Right renal pelvis (tissue), 4 donors: ENCODE data around the gene SLC39A2. TPM values are rescaled to one million over a fixed set of nuclear protein-coding genes. Genes with fewer than 3 reads are reported as not detected.
"Not testable (repeated sequence)": the region's sequence is repeated elsewhere in the genome, so short reads cannot be mapped to it uniquely, and the experiment has no call there.

Experiments used
- DNase-seq, 4 donors: peaks; one replicate each; pipeline ENCODE4 v3.0.0-alpha.2; 2013; ENCODE audit warnings: low read depth in 4 of 4, low spot score in 3 of 4, missing footprints in 1 of 4
- polyA plus RNA-seq, 4 donors: library from polyadenylated mRNA; unstranded; fragments of 120-200 nt; gene quantifications; one replicate each; pipeline ENCODE4 v1.2.1, GENCODE V29; 2013; ENCODE audit not compliant: insufficient read length in 4 of 4

Gene SLC39A2
- polyA plus RNA-seq, 4 donors, result 1.2 to 2.4 (median 1.7) TPM

GRCh38 chr14:20996521-20996920, 2.6 kb upstream of the SLC39A2 start:
- DNase-seq, result no peak

DNA sequence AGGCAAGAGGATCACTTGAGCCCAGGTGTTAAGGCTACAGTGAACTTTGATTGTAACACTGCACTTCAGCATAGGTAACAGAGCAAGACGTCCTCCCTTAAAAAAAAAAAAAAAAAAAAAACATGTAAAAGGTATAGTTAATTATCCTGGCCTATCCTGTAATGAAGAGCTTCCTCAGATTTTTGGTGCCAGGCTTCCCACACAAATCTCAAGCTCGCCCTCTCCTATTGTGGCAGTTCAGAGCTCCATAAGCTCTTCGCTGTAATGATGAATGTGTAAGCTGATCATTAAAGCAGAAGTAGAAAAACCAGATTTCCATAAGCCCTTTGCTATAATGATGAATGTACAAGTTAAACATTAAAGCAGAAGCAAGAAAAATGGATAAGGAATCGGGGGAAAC, 2.0 kb upstream of the SLC39A2 start:
- no peak for DNase-seq

DNA sequence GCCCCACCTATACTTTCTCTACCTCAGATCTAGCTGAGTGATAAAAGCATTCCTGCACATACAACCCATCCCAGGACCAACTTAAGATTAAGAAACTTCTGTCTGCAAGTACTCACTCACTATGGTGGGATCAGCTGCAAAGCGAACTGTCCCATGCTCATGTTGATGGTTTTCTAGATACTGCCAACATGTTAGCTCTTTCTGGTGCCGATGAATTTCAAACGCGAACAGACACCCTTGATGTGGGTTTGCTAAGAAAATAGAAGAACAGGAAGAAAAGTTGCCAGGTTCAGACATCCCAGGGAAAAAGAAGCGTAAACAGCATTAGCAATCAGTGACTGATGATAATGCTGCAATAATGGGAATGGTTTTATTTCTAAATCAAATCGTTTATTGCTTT, 1.5 kb upstream of the SLC39A2 start:
- no peak for DNase-seq

GRCh38 chr14:20998139-20998538, 954 bp upstream of the SLC39A2 start:
- DNase-seq, result no peak

GRCh38 chr14:20999591-20999990, 498 bp downstream of the SLC39A2 start:
- DNase-seq, result no peak

DNA sequence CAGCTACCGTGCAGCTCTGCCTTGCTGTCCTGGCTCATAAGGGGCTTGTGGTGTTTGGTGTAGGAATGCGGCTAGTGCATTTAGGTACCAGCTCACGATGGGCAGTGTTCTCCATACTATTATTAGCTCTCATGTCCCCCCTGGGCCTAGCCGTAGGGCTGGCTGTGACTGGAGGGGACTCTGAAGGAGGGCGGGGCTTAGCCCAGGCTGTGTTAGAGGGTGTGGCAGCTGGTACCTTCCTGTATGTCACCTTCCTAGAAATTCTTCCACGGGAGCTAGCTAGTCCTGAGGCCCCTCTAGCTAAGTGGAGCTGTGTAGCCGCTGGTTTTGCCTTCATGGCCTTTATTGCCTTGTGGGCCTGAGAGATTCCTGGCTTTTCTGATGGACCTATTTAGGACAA, 2.1 kb downstream of the SLC39A2 start:
- no peak for DNase-seq

DNA sequence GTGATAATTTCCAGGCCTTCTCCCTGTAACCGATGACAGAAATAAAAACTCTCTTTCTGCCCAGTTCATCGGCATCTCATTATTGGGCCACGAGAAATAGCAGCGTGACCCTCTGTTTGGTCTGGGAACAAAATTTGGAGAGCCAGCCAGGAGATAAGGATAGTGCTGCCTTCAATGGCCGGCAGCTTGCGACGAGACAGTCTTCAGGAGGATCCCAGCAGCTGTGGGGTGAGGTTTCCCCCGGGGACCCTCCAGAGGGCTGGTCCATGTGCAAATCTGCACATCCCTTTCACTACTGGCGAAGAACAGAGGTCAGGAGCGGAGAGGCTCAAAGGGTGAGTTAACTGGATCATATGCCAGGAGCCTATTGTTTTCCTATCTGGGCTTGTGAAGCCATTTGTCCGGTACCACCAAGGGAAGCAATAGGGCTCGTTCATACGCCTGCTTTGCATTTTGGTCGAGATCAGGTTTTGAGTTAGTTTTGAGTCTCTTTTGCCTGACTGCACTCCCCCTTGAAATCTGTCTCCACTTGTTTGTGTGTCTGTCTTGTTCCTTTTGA, 4.8 kb downstream of the SLC39A2 start:
- no peak for DNase-seq

GRCh38 chr14:21009721-21010120, 10.6 kb downstream of the SLC39A2 start:
- DNase-seq, result not testable (repeated sequence)

DNA sequence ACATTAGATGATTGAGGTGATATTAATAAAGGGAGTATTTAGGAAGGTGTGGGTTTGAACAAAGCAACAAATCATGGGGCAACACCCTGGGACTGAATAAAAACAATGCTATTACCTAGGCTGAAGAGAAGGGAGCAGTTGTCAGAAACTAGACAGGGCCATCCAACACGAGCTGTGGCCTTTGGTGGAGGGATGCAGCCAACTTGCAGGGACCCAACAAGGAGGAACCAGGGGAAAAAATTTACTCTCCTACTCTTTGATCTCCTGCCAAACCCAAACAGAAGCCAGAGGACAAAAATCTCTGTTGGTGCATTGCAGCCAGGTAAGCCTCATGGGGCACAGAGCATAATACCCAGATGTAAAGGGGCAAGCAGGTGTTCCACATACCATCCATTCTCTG, 12.0 kb downstream of the SLC39A2 start:
- no peak for DNase-seq

DNA sequence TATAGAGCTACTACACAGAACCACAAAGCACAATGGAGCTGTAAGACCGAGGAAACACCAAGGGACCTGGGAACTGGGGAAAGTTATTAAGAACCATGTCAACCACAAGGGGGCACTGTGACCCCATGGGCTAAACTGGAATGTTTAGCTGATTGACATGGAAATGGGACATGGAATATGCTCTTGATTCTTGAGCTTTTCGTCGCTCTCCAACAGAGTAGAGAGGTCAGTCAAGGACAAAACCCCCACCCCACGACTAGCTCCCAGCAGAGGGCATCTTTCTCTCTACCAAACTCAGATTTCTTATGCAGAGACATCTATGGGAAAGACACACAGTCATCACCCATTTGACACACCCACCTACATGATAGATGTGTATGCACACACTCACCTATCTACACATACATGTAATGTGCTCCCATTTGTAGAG, 15.7 kb downstream of the SLC39A2 start:
- peak; percentile 81 to 90 (median 86) for DNase-seq

GRCh38 chr14:21015312-21015711, 16.2 kb downstream of the SLC39A2 start:
- no peak for DNase-seq

DNA sequence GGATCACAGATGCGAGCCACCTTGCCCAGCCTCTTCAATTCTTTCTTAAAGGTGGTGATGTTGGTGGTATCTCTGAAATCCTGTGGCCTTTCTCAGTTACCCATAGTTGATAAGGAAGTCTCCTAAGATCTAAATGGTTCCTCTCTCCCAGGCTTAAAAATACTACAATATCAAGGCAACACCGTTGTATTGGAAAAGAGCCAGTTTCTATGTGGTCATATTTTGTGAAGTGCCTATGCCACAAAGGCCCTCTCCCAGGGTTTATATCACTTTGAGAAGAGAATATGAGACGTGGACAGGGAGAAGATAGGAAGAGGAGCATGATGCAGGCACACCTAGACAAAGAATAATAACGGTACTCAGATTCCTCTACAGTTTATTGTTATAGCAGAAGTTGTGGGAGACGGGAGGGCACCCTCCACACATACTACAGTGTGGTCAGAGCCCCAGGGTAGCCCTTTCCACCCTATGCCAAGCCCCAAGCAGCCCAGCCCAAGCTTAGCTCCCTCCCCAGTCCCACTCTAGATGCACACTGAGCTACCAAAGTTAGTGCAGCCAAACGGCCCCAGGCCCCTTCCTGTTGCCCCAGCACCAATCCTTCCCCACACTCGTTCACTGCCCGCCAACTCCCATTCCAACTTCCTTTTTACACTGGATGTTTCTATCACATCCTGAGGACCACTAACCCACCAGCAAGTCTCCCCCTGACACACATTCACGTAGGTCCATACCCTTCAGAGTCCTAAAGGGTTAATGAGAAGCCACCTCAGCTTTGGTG, 17.5 kb downstream of the SLC39A2 start:
- no peak for DNase-seq

GRCh38 chr14:21017528-21018245, 18.6 kb downstream of the SLC39A2 start:
- DNase-seq, result no peak

GRCh38 chr14:21018286-21018685, 19.2 kb downstream of the SLC39A2 start:
- DNase-seq, result no peak

- DNase-seq, result no peak
Measured at GRCh38 chr14:21018781-21019180, 19.7 kb downstream of the SLC39A2 start.

- no peak for DNase-seq
Measured at GRCh38 chr14:21019366-21019765, 20.3 kb downstream of the SLC39A2 start.

DNA sequence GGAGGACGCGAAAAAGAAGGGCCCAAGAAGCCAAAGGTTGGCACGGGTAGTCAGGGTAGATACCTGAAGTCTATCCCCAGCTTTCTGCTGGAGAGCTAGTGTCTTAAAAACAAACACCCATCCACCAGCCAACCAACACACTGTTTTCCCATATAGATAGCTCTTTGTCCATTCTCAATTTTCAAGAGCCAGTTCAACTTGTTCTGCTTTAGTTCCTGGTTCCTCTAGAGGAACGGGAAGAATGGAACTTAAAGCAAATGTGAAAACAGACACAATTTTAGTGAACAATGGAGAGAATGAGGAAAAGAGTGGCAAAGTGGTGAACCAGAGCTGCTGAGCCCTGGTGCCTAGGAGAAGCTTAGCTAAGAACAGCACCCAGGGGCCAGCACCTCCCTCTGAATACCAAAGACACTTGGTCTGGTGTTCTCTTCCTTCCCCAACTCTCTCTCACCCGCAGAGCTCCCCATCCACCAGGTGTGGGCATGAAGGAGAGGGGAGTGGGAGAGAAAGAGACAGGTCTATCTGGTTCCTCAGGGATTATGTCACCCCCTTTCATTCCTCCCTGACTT, 22.0 kb downstream of the SLC39A2 start:
- no peak for DNase-seq

- no peak for DNase-seq
Measured at GRCh38 chr14:21022686-21023085, 23.6 kb downstream of the SLC39A2 start.

GRCh38 chr14:21023174-21023573, 24.1 kb downstream of the SLC39A2 start:
- no peak for DNase-seq

- no peak for DNase-seq
Measured at GRCh38 chr14:21023817-21024584, 24.9 kb downstream of the SLC39A2 start.
